MM.1S (cell line): ENCODE data around the gene APOC1.

Source experiments
- CTCF ChIP-seq: fragments of 300-600 bp; sonication (generic); IDR thresholded peaks from 2 replicates; pipeline ENCODE4 v1.5.1; 2016; ENCODE audit warnings: antibody characterized with exemption, low read length, mixed read lengths
- EZH2 ChIP-seq: fragments of 300-600 bp; sonication (generic); optimal IDR thresholded peaks from 2 replicates; pipeline ENCODE3; 2017; ENCODE audit warnings: low read depth, mild to moderate bottlenecking, antibody characterized with exemption, low read length, mixed read lengths

GRCh38 chr19:44907613-44908012 is 6.8 kb upstream of the APOC1 start:
- TF ChIP-seq EZH2, result no peak
- TF ChIP-seq CTCF, result no peak
